ENCODE measurements around the gene GALNT13. TPM values are rescaled to one million over a fixed set of nuclear protein-coding genes. Genes with fewer than 3 reads are reported as not detected.
"Not testable (repeated sequence)": the region's sequence is repeated elsewhere in the genome, so short reads cannot be mapped to it uniquely, and the experiment has no call there.

The GALNT13 gene
- total RNA-seq, 1 donor from 2014 or later: not detected

DNA sequence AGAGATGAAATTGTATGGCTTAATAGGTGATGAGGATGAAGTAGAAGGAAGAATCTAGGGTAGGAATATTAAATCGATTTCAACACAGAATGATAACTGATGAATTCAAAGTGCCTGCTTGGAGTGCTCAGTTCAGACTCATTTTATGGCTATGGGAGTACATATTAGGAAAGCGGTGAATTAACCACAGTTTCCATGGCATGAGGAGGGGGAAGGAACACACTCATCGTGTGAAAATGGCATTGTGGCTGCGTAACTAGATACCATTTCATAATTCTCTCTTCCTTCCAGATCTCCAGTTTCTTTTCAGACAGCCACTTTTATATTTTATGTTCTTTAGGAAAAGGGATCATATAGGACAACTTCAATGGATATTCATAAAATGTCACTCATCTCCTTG is 594.5 kb downstream of the GALNT13 start:
- Mint-ChIP-seq H3K36me3 (ENCODE audit: low read depth) (no peaks in the 10 kb centered on the region), H3K4me1 (no peaks in the 10 kb centered on the region), H3K4me3 (no peak overlapping the region), H3K9me3 (no peaks in the 10 kb centered on the region), H3K27me3 (no peaks in the 10 kb centered on the region), H3K27ac (no peak overlapping the region)
- intact Hi-C loops (cut with micrococcal nuclease): no loop called here
- CTCF ChIA-PET: no interaction called here
- POLR2A ChIA-PET: no interaction called here
- TF ChIP-seq CTCF (IDR thresholded peaks at IDR 0.05): no peak
- no peak for ATAC-seq (ENCODE audit: low read depth)
- no peak for DNase-seq

DNA sequence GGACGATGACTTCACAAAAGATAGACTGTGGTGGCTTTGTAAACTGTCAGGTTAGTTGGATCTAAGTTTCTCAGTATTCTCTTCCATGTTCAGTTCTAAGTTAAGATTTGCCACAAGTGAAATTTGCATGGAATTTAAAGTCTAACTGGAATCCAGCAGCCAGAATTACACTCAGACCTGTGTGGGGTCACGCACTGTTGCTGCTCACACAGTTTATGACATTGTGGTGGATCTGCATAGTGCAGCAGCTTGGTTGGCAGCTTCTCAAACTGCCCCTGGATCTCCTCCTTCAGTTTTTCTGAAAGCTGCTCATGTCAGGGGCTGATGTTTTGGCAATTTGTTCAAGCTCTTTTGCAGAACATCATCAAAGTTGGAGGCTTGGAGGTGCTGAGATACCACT is 598.7 kb downstream of the GALNT13 start:
- TF ChIP-seq CTCF (IDR thresholded peaks at IDR 0.05): no peak
- Mint-ChIP-seq H3K27me3 (no peaks in the 10 kb centered on the region), H3K36me3 (ENCODE audit: low read depth) (no peaks in the 10 kb centered on the region), H3K4me3 (no peak overlapping the region), H3K27ac (no peak overlapping the region), H3K9me3 (no peaks in the 10 kb centered on the region), H3K4me1 (no peaks in the 10 kb centered on the region)
- DNase-seq (no peak), ATAC-seq (ENCODE audit: low read depth) (no peak)
- POLR2A ChIA-PET: no interaction called here
- CTCF ChIA-PET: no interaction called here
- intact Hi-C loops (cut with micrococcal nuclease): no loop called here

DNA sequence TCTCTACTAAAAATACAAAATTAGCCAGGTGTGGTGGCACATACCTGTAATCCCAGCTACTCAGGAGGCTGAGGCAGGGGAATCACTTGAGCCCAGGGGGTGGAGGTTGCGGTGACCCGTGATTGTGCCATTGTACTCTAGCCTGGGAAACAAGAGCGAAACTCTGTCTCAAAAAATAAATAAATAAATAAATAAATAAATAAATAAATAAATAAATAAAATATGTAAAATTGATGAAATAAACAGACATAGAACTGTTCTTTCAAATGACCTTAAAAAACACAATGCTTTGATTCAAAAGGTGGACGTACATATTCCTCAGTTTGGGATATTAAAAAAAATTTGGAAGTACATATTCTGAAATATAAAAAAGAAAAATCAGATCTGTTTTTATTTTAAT is 599.8 kb downstream of the GALNT13 start:
- H3K9me3 Mint-ChIP-seq; H3K27me3 Mint-ChIP-seq; intact Hi-C loops (cut with micrococcal nuclease); DNase-seq; H3K4me1 Mint-ChIP-seq; H3K4me3 Mint-ChIP-seq; POLR2A ChIA-PET; ATAC-seq (ENCODE audit: low read depth); H3K36me3 Mint-ChIP-seq (ENCODE audit: low read depth); CTCF ChIA-PET; H3K27ac Mint-ChIP-seq: not testable (repeated sequence)

DNA sequence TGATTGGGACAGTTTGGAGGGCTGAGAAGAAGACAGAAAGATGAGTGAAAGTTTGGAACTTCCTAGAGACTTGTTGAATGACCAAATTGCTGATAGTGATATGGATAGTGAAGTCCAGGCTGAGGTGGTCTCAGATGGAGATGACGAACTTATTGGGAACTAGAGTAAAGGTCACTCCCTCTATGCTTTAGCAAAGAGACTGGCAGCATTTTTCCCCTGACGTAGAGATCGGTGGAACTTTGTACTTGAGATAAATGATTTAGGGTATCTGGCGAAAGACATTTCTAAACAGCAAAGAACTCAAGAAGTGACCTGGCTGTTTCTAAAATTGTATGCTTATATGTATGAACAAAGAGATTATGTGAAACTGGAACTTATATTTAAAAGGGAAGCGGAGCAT is 605.6 kb downstream of the GALNT13 start:
- no peaks in the 10 kb centered on the region for H3K27me3 Mint-ChIP-seq
- no peak for ATAC-seq (ENCODE audit: low read depth)
- no peaks in the 10 kb centered on the region for H3K36me3 Mint-ChIP-seq (ENCODE audit: low read depth)
- TF ChIP-seq CTCF (IDR thresholded peaks at IDR 0.05): no peak
- no peak for DNase-seq
- intact Hi-C loops (cut with micrococcal nuclease): no loop called here
- H3K4me1 Mint-ChIP-seq: no peaks in the 10 kb centered on the region
- no peak overlapping the region for H3K27ac Mint-ChIP-seq
- H3K4me3 Mint-ChIP-seq: no peak overlapping the region
- CTCF ChIA-PET: no interaction called here
- POLR2A ChIA-PET: no interaction called here
- no peaks in the 10 kb centered on the region for H3K9me3 Mint-ChIP-seq

DNA sequence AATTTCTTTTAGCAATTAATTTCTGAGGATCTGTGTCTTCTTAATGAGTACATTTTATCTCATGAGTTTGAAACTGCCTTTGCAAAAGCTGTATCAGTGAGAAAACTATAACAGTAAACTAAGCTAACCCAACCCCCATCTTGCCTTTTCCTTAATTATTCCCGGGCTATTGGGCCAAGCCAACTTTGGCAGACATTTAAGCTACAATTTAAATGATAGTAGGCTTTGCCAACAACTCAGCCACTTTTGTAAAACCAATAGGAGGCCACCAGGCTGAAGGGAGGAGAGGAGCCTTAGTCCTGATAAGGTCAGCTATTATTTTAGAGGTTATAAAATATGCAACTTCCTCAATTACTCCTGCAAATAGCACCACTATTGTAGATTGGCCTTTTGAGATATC is 608.8 kb downstream of the GALNT13 start:
- H3K4me3 Mint-ChIP-seq: no peak overlapping the region
- no peak for TF ChIP-seq CTCF (IDR thresholded peaks at IDR 0.05)
- H3K9me3 Mint-ChIP-seq: no peaks in the 10 kb centered on the region

GRCh38 chr2:154481336-154481735 is 609.6 kb downstream of the GALNT13 start:
- TF ChIP-seq CTCF (IDR thresholded peaks at IDR 0.05): no peak
- DNase-seq (no peak), ATAC-seq (ENCODE audit: low read depth) (no peak)
- Mint-ChIP-seq H3K4me3 (no peak overlapping the region), H3K27me3 (no peaks in the 10 kb centered on the region), H3K4me1 (no peaks in the 10 kb centered on the region), H3K36me3 (ENCODE audit: low read depth) (no peaks in the 10 kb centered on the region), H3K9me3 (no peaks in the 10 kb centered on the region), H3K27ac (no peak overlapping the region)
- intact Hi-C loops (cut with micrococcal nuclease): no loop called here
- CTCF ChIA-PET: no interaction called here
- POLR2A ChIA-PET: no interaction called here

More for the DNA sequence above, 608.8 kb downstream of the GALNT13 start:
- CTCF ChIA-PET: no interaction called here
- no peaks in the 10 kb centered on the region for H3K4me1 Mint-ChIP-seq
- POLR2A ChIA-PET: no interaction called here
- no peak for ATAC-seq (ENCODE audit: low read depth)
- H3K27me3 Mint-ChIP-seq: no peaks in the 10 kb centered on the region
- no peak overlapping the region for H3K27ac Mint-ChIP-seq
- intact Hi-C loops (cut with micrococcal nuclease): no loop called here
- DNase-seq: no peak
- H3K36me3 Mint-ChIP-seq (ENCODE audit: low read depth): no peaks in the 10 kb centered on the region

All from activated B cell treated with CpG ODN at 0.5 μM for 24 hours (primary cell).